HepG2 (cell line): ENCODE measurements around the gene PALM. TPM values are rescaled to one million over a fixed set of nuclear protein-coding genes. Genes with fewer than 3 reads are reported as not detected.

Source experiments
- DMAP1 ChIP-seq: IDR thresholded peaks from 2 replicates; pipeline ENCODE4 v1.6.1; 2016
- E2F1 ChIP-seq: sonication (generic); formaldehyde crosslinking; IDR thresholded peaks from 2 replicates; pipeline ENCODE4 v1.5.0; 2020; ENCODE audit warnings: missing genetic modification reagents
- EEA1 ChIP-seq: sonication (generic); formaldehyde crosslinking; IDR thresholded peaks from 2 replicates; pipeline ENCODE4 v1.5.1; 2020; ENCODE audit warnings: mild to moderate bottlenecking, missing genetic modification reagents, borderline replicate concordance
- ETV6 ChIP-seq: sonication (generic); formaldehyde crosslinking; conservative IDR thresholded peaks from 2 replicates; pipeline ENCODE4 v1.4.0; 2020; ENCODE audit warnings: missing genetic modification reagents
- HNF1B ChIP-seq: sonication (generic); formaldehyde crosslinking; IDR thresholded peaks from 2 replicates; pipeline ENCODE4 v1.5.1; 2020; ENCODE audit warnings: mild to moderate bottlenecking, moderate library complexity, missing genetic modification reagents
- JUN ChIP-seq: sonication (generic); formaldehyde crosslinking; IDR thresholded peaks from 2 replicates; pipeline ENCODE4 v1.4.0; 2020; ENCODE audit warnings: mild to moderate bottlenecking, missing genetic modification reagents
- KDM6A ChIP-seq: IDR thresholded peaks from 2 replicates; pipeline ENCODE4 v1.6.1; 2016; ENCODE audit warnings: low read depth
- NCOA2 ChIP-seq: sonication (generic); formaldehyde crosslinking; IDR thresholded peaks from 2 replicates; pipeline ENCODE4 v1.8.0; 2022; ENCODE audit warnings: inconsistent platforms
- NFKB2 ChIP-seq: sonication (generic); formaldehyde crosslinking; IDR thresholded peaks from 2 replicates; pipeline ENCODE4 v1.4.0; 2020; ENCODE audit warnings: missing genetic modification reagents, borderline replicate concordance
- POLR2A ChIP-seq, 2 experiments: IDR thresholded peaks; 2 replicates each; pipeline ENCODE4 v1.6.1; 2011; ENCODE audit warnings: low read depth in 2 of 2, low read length in 2 of 2, mild to moderate bottlenecking in 1 of 2, moderate library complexity in 1 of 2; ENCODE audit not compliant: insufficient read depth in 1 of 2
- POLR2AphosphoS2 ChIP-seq: IDR thresholded peaks from 2 replicates; pipeline ENCODE4 v1.6.1; 2011; ENCODE audit warnings: low read depth, low read length, improper control_type of control experiment
- ZBTB8A ChIP-seq: sonication (generic); formaldehyde crosslinking; IDR thresholded peaks from 2 replicates; pipeline ENCODE4 v1.4.0; 2020; ENCODE audit warnings: mild to moderate bottlenecking, low read depth, missing genetic modification reagents, borderline replicate concordance
- ZFP91 ChIP-seq: sonication (generic); formaldehyde crosslinking; IDR thresholded peaks from 2 replicates; pipeline ENCODE4 v1.9.0; 2022; ENCODE audit warnings: missing genetic modification reagents, mild to moderate bottlenecking, borderline replicate concordance
- ZMAT3 ChIP-seq: sonication (generic); formaldehyde crosslinking; conservative IDR thresholded peaks from 2 replicates; pipeline ENCODE4 v1.7.0; 2021; ENCODE audit warnings: missing genetic modification reagents
- ZNF264 ChIP-seq: sonication (generic); formaldehyde crosslinking; IDR thresholded peaks from 2 replicates; pipeline ENCODE4 v1.4.0; 2020; ENCODE audit warnings: missing genetic modification reagents
- ZNF296 ChIP-seq: sonication (generic); formaldehyde crosslinking; conservative IDR thresholded peaks from 2 replicates; pipeline ENCODE4 v1.5.0; 2020; ENCODE audit warnings: mild to moderate bottlenecking, missing genetic modification reagents
- ZNF326 ChIP-seq: sonication (generic); formaldehyde crosslinking; IDR thresholded peaks from 2 replicates; pipeline ENCODE4 v1.4.0; 2020; ENCODE audit warnings: missing genetic modification reagents, borderline replicate concordance
- ZNF337 ChIP-seq: sonication (generic); formaldehyde crosslinking; IDR thresholded peaks from 2 replicates; pipeline ENCODE4 v1.5.1; 2020; ENCODE audit warnings: missing genetic modification reagents, low read depth, mild to moderate bottlenecking, borderline replicate concordance
- ZNF354B ChIP-seq: sonication (generic); formaldehyde crosslinking; IDR thresholded peaks from 2 replicates; pipeline ENCODE4 v1.8.0; 2022; ENCODE audit warnings: mild to moderate bottlenecking, missing genetic modification reagents
- ZNF431 ChIP-seq: sonication (generic); formaldehyde crosslinking; IDR thresholded peaks from 2 replicates; pipeline ENCODE4 v1.9.0; 2022; ENCODE audit warnings: missing genetic modification reagents, low read depth, mild to moderate bottlenecking, borderline replicate concordance
- ZNF451 ChIP-seq: sonication (generic); formaldehyde crosslinking; IDR thresholded peaks from 2 replicates; pipeline ENCODE4 v1.5.0; 2020; ENCODE audit warnings: mild to moderate bottlenecking, missing genetic modification reagents
- ZNF530 ChIP-seq: sonication (generic); formaldehyde crosslinking; IDR thresholded peaks from 2 replicates; pipeline ENCODE4 v1.5.0; 2020; ENCODE audit warnings: low read depth, mild to moderate bottlenecking, missing genetic modification reagents
- ZNF644 ChIP-seq: IDR thresholded peaks from 2 replicates; pipeline ENCODE4 v1.6.1; 2016; ENCODE audit warnings: low read depth
- ZNF672 ChIP-seq: sonication (generic); formaldehyde crosslinking; IDR thresholded peaks from 2 replicates; pipeline ENCODE4 v1.8.1; 2022; ENCODE audit warnings: missing genetic modification reagents
- ZNF775 ChIP-seq: sonication (generic); formaldehyde crosslinking; IDR thresholded peaks from 2 replicates; pipeline ENCODE4 v1.4.0; 2020; ENCODE audit warnings: missing genetic modification reagents, mild to moderate bottlenecking, moderate library complexity, borderline replicate concordance
- ZUFSP ChIP-seq: sonication (generic); formaldehyde crosslinking; IDR thresholded peaks from 2 replicates; pipeline ENCODE4 v1.9.0; 2021; ENCODE audit warnings: missing genetic modification reagents, mild to moderate bottlenecking, borderline replicate concordance
- polyA plus RNA-seq, 8 experiments: library from polyadenylated mRNA; depleted of rRNA in 3 of 8; stranded (reverse) in 7 of 8; unstranded in 1 of 8; fragments of >200 nt; fragmentation: Illumina TruSeq in 4 of 8; extraction: Trizol in 4 of 8; gene quantifications; 2 replicates each; pipeline versions ENCODE4 v1.2.1 to v1.2.3, GENCODE V29; 2011 to 2016; ENCODE audit warnings: low read depth in 4 of 8, missing spikeins in 1 of 8, mixed read lengths in 1 of 8; ENCODE audit not compliant: insufficient read depth in 1 of 8
- total RNA-seq, 5 experiments: library from RNA; depleted of rRNA; stranded (reverse); fragments of >200 nt; fragmentation: Illumina TruSeq; extraction: Trizol; gene quantifications; 2 replicates each; pipeline ENCODE4 v1.2.3, GENCODE V29; 2016; ENCODE audit warnings: low read depth in 1 of 5

Gene PALM
- total and polyA plus RNA-seq, 2 of the 13 experiments (the other 11 are each of a cell fraction or from before 2014, with no cell fraction given), result 4.0 to 9.7 TPM

- no peak for TF ChIP-seq ZNF530 (CRISPR knock-in tag)
- no peak for TF ChIP-seq ZNF337 (CRISPR knock-in tag)
- 0 out of 2 replicates have a peak, but pooled peaks have one; percentile 8 for TF ChIP-seq ZNF431 (CRISPR knock-in tag)
- no peak for TF ChIP-seq ZNF264
- no peak for TF ChIP-seq E2F1
- TF ChIP-seq ETV6 (CRISPR knock-in tag), result no peak
- TF ChIP-seq HNF1B (CRISPR knock-in tag), result no peak
- TF ChIP-seq KDM6A (CRISPR knock-in tag), result no peak
- TF ChIP-seq ZUFSP, result no peak
- TF ChIP-seq ZNF672 (CRISPR knock-in tag), result no peak
- TF ChIP-seq ZNF326, result no peak
- 0 out of 2 replicates have a peak, but pooled peaks have one; percentile 41 for TF ChIP-seq EEA1 (CRISPR knock-in tag)
- no peak for TF ChIP-seq ZNF451 (CRISPR knock-in tag)
- TF ChIP-seq JUN (CRISPR knock-in tag), result no peak
- TF ChIP-seq NFKB2 (CRISPR knock-in tag), result no peak
- no peak for TF ChIP-seq ZNF354B (CRISPR knock-in tag)
- peak in 1 of 2 experiments; percentile 6; a peak in 1 of 4 replicates for TF ChIP-seq POLR2A (IDR thresholded peaks at IDR 0.05; ENCODE audit: insufficient read depth in 1 of 2, low read depth in 2 of 2, low read length in 2 of 2)
- TF ChIP-seq POLR2AphosphoS2, result no peak
- TF ChIP-seq NCOA2 (CRISPR knock-in tag), result no peak
- no peak for TF ChIP-seq ZFP91
- no peak for TF ChIP-seq ZNF296 (CRISPR knock-in tag)
- TF ChIP-seq DMAP1, result no peak; the same call in 1 of the 2 replicates
- TF ChIP-seq ZMAT3 (CRISPR knock-in tag), result no peak
- TF ChIP-seq ZBTB8A (CRISPR knock-in tag), result no peak
- 0 out of 2 replicates have a peak, but pooled peaks have one; percentile 1 for TF ChIP-seq ZNF775
- TF ChIP-seq ZNF644 (CRISPR knock-in tag), result no peak
Measured at GRCh38 chr19:661427-662196, 47.1 kb upstream of the PALM start (continued).
